ENCODE data around the gene VPS37C. TPM values are rescaled to one million over a fixed set of nuclear protein-coding genes. Genes with fewer than 3 reads are reported as not detected.

The VPS37C gene
- total RNA-seq, 1 experiment from 2014 or later, result 24.0 TPM

- Histone ChIP-seq H3K27me3 (ENCODE audit: control insufficient read depth, insufficient read depth, low read length) (no peaks in the 10 kb centered on the region), H3K27ac (ENCODE audit: low read length) (no peak overlapping the region), H3K4me1 (ENCODE audit: control insufficient read depth, insufficient read depth, low read length) (peaks cover 6% of the 10 kb centered on the region), H3K9me3 (ENCODE audit: control insufficient read depth, insufficient read depth, low read depth, low read length) (no peaks in the 10 kb centered on the region), H3K36me3 (ENCODE audit: control insufficient read depth, insufficient read depth, low read length) (no peaks in the 10 kb centered on the region), H3K4me3 (ENCODE audit: low read depth in 2 of 2, low read length in 2 of 2) (no peak overlapping the region)
- TF ChIP-seq CTCF (IDR thresholded peaks at IDR 0.05) (no peak), TCF7L2 (IDR thresholded peaks at IDR 0.05; ENCODE audit: low read depth, low read length) (no peak), SIN3A (IDR thresholded peaks at IDR 0.05; ENCODE audit: borderline replicate concordance, insufficient read depth, low read depth, low read length) (no peak), REST (IDR thresholded peaks at IDR 0.05; ENCODE audit: insufficient read depth in 1 of 2, low read depth in 2 of 2, low read length in 1 of 2) (no peak), POLR2AphosphoS5 (IDR thresholded peaks at IDR 0.05; ENCODE audit: low read depth, low read length) (no peak)
- no peak for DNase-seq (ENCODE audit: low read depth, low spot score)
- BruUV-seq (replicated peaks), result no TSS peak
- in situ Hi-C loops (cut with HindIII; ENCODE audit: low pct_unique_long_range_greater_than_20kb, low sequenced_read_pairs), result no loop called here
- no peak for ATAC-seq
- ChIA-PET POLR2A (no interaction called here), CTCF (no interaction called here)
- intact Hi-C loops (cut with micrococcal nuclease; ENCODE audit: unreplicated experiment), result no loop called here
Measured at GRCh38 chr11:61145228-61146005, 15.8 kb downstream of the VPS37C start.

- no peak for TF ChIP-seq TCF7L2 (IDR thresholded peaks at IDR 0.05; ENCODE audit: low read depth, low read length)
- no peak for TF ChIP-seq POLR2AphosphoS5 (IDR thresholded peaks at IDR 0.05; ENCODE audit: low read depth, low read length)
- TF ChIP-seq SIN3A (IDR thresholded peaks at IDR 0.05; ENCODE audit: borderline replicate concordance, insufficient read depth, low read depth, low read length), result no peak
- TF ChIP-seq CTCF (IDR thresholded peaks at IDR 0.05), result no peak
- no peak for TF ChIP-seq REST (IDR thresholded peaks at IDR 0.05; ENCODE audit: insufficient read depth in 1 of 2, low read depth in 2 of 2, low read length in 1 of 2)
- Histone ChIP-seq H3K4me3 (ENCODE audit: low read depth in 2 of 2, low read length in 2 of 2) (no peak overlapping the region), H3K36me3 (ENCODE audit: control insufficient read depth, insufficient read depth, low read length) (no peaks in the 10 kb centered on the region), H3K27ac (ENCODE audit: low read length) (no peak overlapping the region), H3K27me3 (ENCODE audit: control insufficient read depth, insufficient read depth, low read length) (no peaks in the 10 kb centered on the region), H3K9me3 (ENCODE audit: control insufficient read depth, insufficient read depth, low read depth, low read length) (no peaks in the 10 kb centered on the region), H3K4me1 (ENCODE audit: control insufficient read depth, insufficient read depth, low read length) (no peaks in the 10 kb centered on the region; the same call in 1 of the 2 replicates)
- DNase-seq (ENCODE audit: low read depth, low spot score), result no peak
- in situ Hi-C loops (cut with HindIII; ENCODE audit: low pct_unique_long_range_greater_than_20kb, low sequenced_read_pairs) (no loop called here), intact Hi-C loops (cut with micrococcal nuclease; ENCODE audit: unreplicated experiment) (no loop called here)
- CTCF ChIA-PET, result no interaction called here
- no TSS peak for BruUV-seq (replicated peaks)
- POLR2A ChIA-PET, result interaction anchor here (0.7 kb wide), 1 partner anchor 130 kb away, joined by 7 read pairs; no protein-coding TSS in a partner anchor
- ATAC-seq, result no peak
Measured at GRCh38 chr11:61144511-61145179, 16.6 kb downstream of the VPS37C start.
